Transverse colon (tissue), 3 donors: ENCODE results near the gene FAM241B.

Source experiments
- EP300 ChIP-seq: sonication (generic); formaldehyde crosslinking; IDR thresholded peaks from one replicate; pipeline ENCODE4 v1.6.1; 2017; ENCODE audit warnings: antibody characterized with exemption, low read depth
- POLR2A ChIP-seq: fragments of 450-650 bp; IDR thresholded peaks from one replicate; pipeline ENCODE4 v1.6.1; 2016; ENCODE audit warnings: antibody characterized with exemption, mild to moderate bottlenecking, moderate library complexity
- TF ChIP-seq, protein P1 (sequence below), 5 experiments: fragments of 200-600 bp in 3 of 5; fragments of 450-650 bp in 2 of 5; sonication (generic) in 3 of 5; IDR thresholded peaks; 1 replicate in 2 of 5; 2 replicates in 3 of 5; pipeline ENCODE4 v1.5.1; 2016 to 2017; ENCODE audit warnings: antibody characterized with exemption in 5 of 5, inconsistent platforms in 3 of 5, mild to moderate bottlenecking in 2 of 5, moderate library complexity in 1 of 5

DNA sequence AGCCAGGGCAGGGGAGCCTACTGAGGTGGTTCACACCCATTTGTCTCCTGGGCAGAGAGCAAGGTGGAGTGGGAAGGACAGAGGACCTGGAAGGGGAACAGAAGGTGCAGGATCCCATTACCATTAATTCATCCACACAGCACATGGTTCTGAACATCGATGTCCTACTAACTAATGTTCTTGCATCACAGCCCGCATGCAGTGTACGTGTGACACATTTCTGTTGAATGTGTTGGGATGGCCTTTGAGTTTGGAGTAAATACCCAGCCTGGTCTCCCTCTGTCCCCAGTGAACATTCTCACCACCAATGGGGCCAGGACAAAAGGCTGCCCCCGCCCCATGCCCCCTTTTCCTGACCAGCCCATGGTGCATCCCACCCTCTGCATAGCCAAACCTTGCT is 46.3 kb downstream of the FAM241B start:
- TF ChIP-seq, protein P1, sequence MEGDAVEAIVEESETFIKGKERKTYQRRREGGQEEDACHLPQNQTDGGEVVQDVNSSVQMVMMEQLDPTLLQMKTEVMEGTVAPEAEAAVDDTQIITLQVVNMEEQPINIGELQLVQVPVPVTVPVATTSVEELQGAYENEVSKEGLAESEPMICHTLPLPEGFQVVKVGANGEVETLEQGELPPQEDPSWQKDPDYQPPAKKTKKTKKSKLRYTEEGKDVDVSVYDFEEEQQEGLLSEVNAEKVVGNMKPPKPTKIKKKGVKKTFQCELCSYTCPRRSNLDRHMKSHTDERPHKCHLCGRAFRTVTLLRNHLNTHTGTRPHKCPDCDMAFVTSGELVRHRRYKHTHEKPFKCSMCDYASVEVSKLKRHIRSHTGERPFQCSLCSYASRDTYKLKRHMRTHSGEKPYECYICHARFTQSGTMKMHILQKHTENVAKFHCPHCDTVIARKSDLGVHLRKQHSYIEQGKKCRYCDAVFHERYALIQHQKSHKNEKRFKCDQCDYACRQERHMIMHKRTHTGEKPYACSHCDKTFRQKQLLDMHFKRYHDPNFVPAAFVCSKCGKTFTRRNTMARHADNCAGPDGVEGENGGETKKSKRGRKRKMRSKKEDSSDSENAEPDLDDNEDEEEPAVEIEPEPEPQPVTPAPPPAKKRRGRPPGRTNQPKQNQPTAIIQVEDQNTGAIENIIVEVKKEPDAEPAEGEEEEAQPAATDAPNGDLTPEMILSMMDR (IDR thresholded peaks at IDR 0.05), result no peak
- TF ChIP-seq EP300 (no peak), POLR2A (no peak)
